H9 (cell line): ENCODE measurements around the gene PPP1CA. TPM values are rescaled to one million over a fixed set of nuclear protein-coding genes. Genes with fewer than 3 reads are reported as not detected.

Source experiments
- DNase-seq: peaks from one replicate; pipeline ENCODE4 v3.0.0-alpha.2; 2017
- H2AFZ ChIP-seq: one replicate; pipeline ENCODE4 v1.6.1; 2013; ENCODE audit warnings: mild to moderate bottlenecking, low read length, control low read depth, moderate library complexity
- H2AK5ac ChIP-seq: 2 replicates; pipeline ENCODE4 v1.6.1; 2013; ENCODE audit warnings: low read length, control low read depth, mixed read lengths; ENCODE audit not compliant: insufficient read length
- H2BK120ac ChIP-seq: one replicate; pipeline ENCODE4 v1.6.1; 2013; ENCODE audit warnings: low read depth, mild to moderate bottlenecking, low read length, control low read depth, inconsistent platforms; ENCODE audit not compliant: poor library complexity, severe bottlenecking
- H2BK12ac ChIP-seq: 2 replicates; pipeline ENCODE4 v1.6.1; 2013; ENCODE audit warnings: low read length, control low read depth, mixed read lengths, low read depth; ENCODE audit not compliant: insufficient read length
- H2BK15ac ChIP-seq: 2 replicates; pipeline ENCODE4 v1.6.1; 2013; ENCODE audit warnings: low read depth, low read length, control low read depth
- H2BK20ac ChIP-seq: one replicate; pipeline ENCODE4 v1.6.1; 2013; ENCODE audit warnings: low read depth, mild to moderate bottlenecking, low read length, control low read depth, inconsistent platforms; ENCODE audit not compliant: poor library complexity, severe bottlenecking
- H2BK5ac ChIP-seq: 2 replicates; pipeline ENCODE4 v1.6.1; 2013; ENCODE audit warnings: low read length, control low read depth, mixed read lengths; ENCODE audit not compliant: insufficient read length
- H3K14ac ChIP-seq: 2 replicates; pipeline ENCODE4 v1.6.1; 2013; ENCODE audit warnings: low read length, control low read depth; ENCODE audit not compliant: insufficient read depth
- H3K18ac ChIP-seq: 2 replicates; pipeline ENCODE4 v1.6.1; 2013; ENCODE audit warnings: low read depth, mild to moderate bottlenecking, mixed read lengths, low read length, control low read depth; ENCODE audit not compliant: insufficient read length
- H3K23ac ChIP-seq: 2 replicates; pipeline ENCODE4 v1.6.1; 2013; ENCODE audit warnings: low read length, control low read depth, mixed read lengths, low read depth; ENCODE audit not compliant: insufficient read length
- H3K23me2 ChIP-seq: 2 replicates; pipeline ENCODE4 v1.6.1; 2013; ENCODE audit warnings: low read depth, mild to moderate bottlenecking, mixed read lengths, low read length, control low read depth; ENCODE audit not compliant: insufficient read length, poor library complexity, severe bottlenecking
- H3K27ac ChIP-seq: 2 replicates; pipeline ENCODE4 v1.5.1; 2013; ENCODE audit warnings: low read length, control low read depth, mixed read lengths, low read depth; ENCODE audit not compliant: insufficient read length
- H3K27me3 ChIP-seq: 2 replicates; pipeline ENCODE4 v1.6.1; 2013; ENCODE audit warnings: low read length, control low read depth, inconsistent platforms; ENCODE audit not compliant: insufficient read depth
- H3K4ac ChIP-seq: 2 replicates; pipeline ENCODE4 v1.6.1; 2013; ENCODE audit warnings: low read depth, mild to moderate bottlenecking, control low read depth, inconsistent platforms, low read length, moderate library complexity
- H3K4me1 ChIP-seq: 2 replicates; pipeline ENCODE4 v1.6.1; 2013; ENCODE audit warnings: low read length, control low read depth, inconsistent platforms; ENCODE audit not compliant: insufficient read depth
- H3K4me2 ChIP-seq: 2 replicates; pipeline ENCODE4 v1.6.1; 2013; ENCODE audit warnings: low read length, control low read depth, mixed read lengths; ENCODE audit not compliant: insufficient read length, insufficient read depth
- H3K56ac ChIP-seq: 2 replicates; pipeline ENCODE4 v1.6.1; 2013; ENCODE audit warnings: low read depth, mild to moderate bottlenecking, mixed read lengths, low read length, control low read depth; ENCODE audit not compliant: insufficient read length
- H3K79me1 ChIP-seq: 2 replicates; pipeline ENCODE4 v1.6.1; 2013; ENCODE audit warnings: low read depth, mild to moderate bottlenecking, moderate library complexity, low read length, control low read depth, inconsistent platforms; ENCODE audit not compliant: insufficient read depth, poor library complexity, severe bottlenecking
- H3K79me2 ChIP-seq: 2 replicates; pipeline ENCODE4 v1.6.1; 2013; ENCODE audit warnings: low read length, control low read depth, inconsistent platforms; ENCODE audit not compliant: insufficient read depth
- H3K9ac ChIP-seq: 2 replicates; pipeline ENCODE4 v1.6.1; 2013; ENCODE audit warnings: low read length, control low read depth, mixed read lengths; ENCODE audit not compliant: insufficient read length; ENCODE audit errors: extremely low read depth
- H3K9me3 ChIP-seq: one replicate; pipeline ENCODE4 v1.6.1; 2013; ENCODE audit warnings: low read depth, low read length, inconsistent platforms; ENCODE audit not compliant: control insufficient read depth
- H3T11ph ChIP-seq: one replicate; pipeline ENCODE4 v1.6.1; 2013; ENCODE audit warnings: mild to moderate bottlenecking, low read length, control low read depth, inconsistent platforms
- H4K20me1 ChIP-seq: one replicate; pipeline ENCODE4 v1.6.1; 2013; ENCODE audit not compliant: control insufficient read depth, insufficient read length, insufficient read depth
- H4K5ac ChIP-seq: 2 replicates; pipeline ENCODE4 v1.6.1; 2013; ENCODE audit warnings: low read depth, mild to moderate bottlenecking, mixed read lengths, low read length, control low read depth; ENCODE audit not compliant: insufficient read length
- H4K8ac ChIP-seq: replicated peaks from 2 replicates; pipeline ENCODE4 v1.6.1; 2013; ENCODE audit warnings: low read length, control low read depth, mixed read lengths, low read depth; ENCODE audit not compliant: insufficient read length
- H4K91ac ChIP-seq: 2 replicates; pipeline ENCODE4 v1.6.1; 2013; ENCODE audit warnings: low read depth, mild to moderate bottlenecking, moderate library complexity, mixed read lengths, low read length, control low read depth; ENCODE audit not compliant: insufficient read length
- H3K27ac Mint-ChIP-seq, 3 experiments: 2 replicates in 2 of 3; 3 replicates in 1 of 3; pipeline ENCODE4 v1.8.0; 2020 to 2021; ENCODE audit warnings: mixed read lengths in 3 of 3, mild to moderate bottlenecking in 1 of 3, moderate library complexity in 1 of 3
- H3K27me3 Mint-ChIP-seq: 2 replicates; pipeline ENCODE4 v1.8.0; 2021; ENCODE audit warnings: low read depth, mild to moderate bottlenecking, moderate library complexity, mixed read lengths
- H3K36me3 Mint-ChIP-seq, 3 experiments: 2 replicates in 2 of 3; 3 replicates in 1 of 3; pipeline ENCODE4 v1.8.0; 2020 to 2021; ENCODE audit warnings: low read depth in 3 of 3, mixed read lengths in 3 of 3; ENCODE audit not compliant: insufficient read depth in 1 of 3
- H3K4me1 Mint-ChIP-seq, 2 experiments: 2 replicates each; pipeline ENCODE4 v1.8.0; 2020; ENCODE audit warnings: mixed read lengths in 2 of 2
- H3K4me3 Mint-ChIP-seq, 2 experiments: 2 replicates in 1 of 2; 3 replicates in 1 of 2; pipeline ENCODE4 v1.8.0; 2020 to 2021; ENCODE audit warnings: mild to moderate bottlenecking in 2 of 2, mixed read lengths in 2 of 2, moderate library complexity in 1 of 2
- H3K9me3 Mint-ChIP-seq, 2 experiments: 2 replicates in 1 of 2; 3 replicates in 1 of 2; pipeline ENCODE4 v1.8.0; 2020; ENCODE audit warnings: mild to moderate bottlenecking in 2 of 2, mixed read lengths in 2 of 2, moderate library complexity in 1 of 2
- WGBS: extraction: QIAGEN DNeasy Blood & Tissue Kit; methylation state at CpG from one replicate; pipeline ENCODE4 v1.1.7; 2013; ENCODE audit warnings: missing lambda C conversion rate, low lambda C conversion rate, mixed read lengths; ENCODE audit not compliant: insufficient read length; ENCODE audit errors: extremely low coverage; 5-methylcytosine and 5-hydroxymethylcytosine counted together
- total RNA-seq: library from RNA; stranded (reverse); gene quantifications from 2 replicates; pipeline ENCODE4 v1.2.1, GENCODE V29; 2021
- TF ChIP-seq, protein P1 (sequence below): fragments of 200-600 bp; sonication (generic); conservative IDR thresholded peaks from 3 replicates; pipeline ENCODE4 v1.8.0; 2021; ENCODE audit warnings: antibody characterized with exemption, mild to moderate bottlenecking

PPP1CA gene
- total RNA-seq, 1 experiment from 2014 or later: 205 TPM

GRCh38 chr11:67369801-67370284, 31.8 kb downstream of the PPP1CA start:
- H3K27ac Mint-ChIP-seq: peak overlapping the region in 1 of 3 experiments; percentile 57; a peak in 1 of 7 replicates
- no peaks in the 10 kb centered on the region; a peak in 1 of 7 replicates for H3K36me3 Mint-ChIP-seq
- Histone ChIP-seq H3K4ac (no peak overlapping the region), H3K27me3 (peaks cover 2% of the 10 kb centered on the region; the same call in 1 of the 2 replicates), H3K27ac (no peak overlapping the region), H3K14ac (no peak overlapping the region), H2BK120ac (no peak overlapping the region), H3K4me1 (peaks cover 7% of the 10 kb centered on the region; the same call in 1 of the 2 replicates), H3K79me1 (no peaks in the 10 kb centered on the region), H3K4me2 (no peak overlapping the region), H3K23me2 (peaks cover 25% of the 10 kb centered on the region), H2AK5ac (no peak overlapping the region), H2BK15ac (no peak overlapping the region), H4K20me1 (peaks cover 3% of the 10 kb centered on the region), H3K23ac (no peak overlapping the region), H3K9me3 (no peaks in the 10 kb centered on the region), H2BK12ac (no peak overlapping the region), H3T11ph (no peak overlapping the region), H4K8ac (no peak overlapping the region), H3K79me2 (no peaks in the 10 kb centered on the region), H2BK20ac (no peak overlapping the region), H3K56ac (no peak overlapping the region), H2AFZ (no peak overlapping the region), H3K9ac (no peak overlapping the region), H2BK5ac (no peak overlapping the region), H3K18ac (no peak overlapping the region), H4K5ac (no peak overlapping the region), H4K91ac (no peak overlapping the region)
- H3K4me3 Mint-ChIP-seq: no peak overlapping the region
- no peak for DNase-seq
- H3K9me3 Mint-ChIP-seq: no peaks in the 10 kb centered on the region; a peak in 1 of 5 replicates
- WGBS: no CpG with 5 or more reads among the region's 12 CpGs
- TF ChIP-seq, protein P1, sequence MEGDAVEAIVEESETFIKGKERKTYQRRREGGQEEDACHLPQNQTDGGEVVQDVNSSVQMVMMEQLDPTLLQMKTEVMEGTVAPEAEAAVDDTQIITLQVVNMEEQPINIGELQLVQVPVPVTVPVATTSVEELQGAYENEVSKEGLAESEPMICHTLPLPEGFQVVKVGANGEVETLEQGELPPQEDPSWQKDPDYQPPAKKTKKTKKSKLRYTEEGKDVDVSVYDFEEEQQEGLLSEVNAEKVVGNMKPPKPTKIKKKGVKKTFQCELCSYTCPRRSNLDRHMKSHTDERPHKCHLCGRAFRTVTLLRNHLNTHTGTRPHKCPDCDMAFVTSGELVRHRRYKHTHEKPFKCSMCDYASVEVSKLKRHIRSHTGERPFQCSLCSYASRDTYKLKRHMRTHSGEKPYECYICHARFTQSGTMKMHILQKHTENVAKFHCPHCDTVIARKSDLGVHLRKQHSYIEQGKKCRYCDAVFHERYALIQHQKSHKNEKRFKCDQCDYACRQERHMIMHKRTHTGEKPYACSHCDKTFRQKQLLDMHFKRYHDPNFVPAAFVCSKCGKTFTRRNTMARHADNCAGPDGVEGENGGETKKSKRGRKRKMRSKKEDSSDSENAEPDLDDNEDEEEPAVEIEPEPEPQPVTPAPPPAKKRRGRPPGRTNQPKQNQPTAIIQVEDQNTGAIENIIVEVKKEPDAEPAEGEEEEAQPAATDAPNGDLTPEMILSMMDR: no peak
- peaks cover 69% of the 10 kb centered on the region for H3K27me3 Mint-ChIP-seq
- peaks cover 44 to 46% of the 10 kb centered on the region in 2 experiments for H3K4me1 Mint-ChIP-seq
